ENCODE data around the gene RAB1B. TPM values are rescaled to one million over a fixed set of nuclear protein-coding genes. Genes with fewer than 3 reads are reported as not detected.

The RAB1B gene
- total and polyA plus RNA-seq, 10 of the 15 experiments (the other 5 are each of a cell fraction or from before 2014, with no cell fraction given): 10.4 to 193 (median 96.9) TPM

DNA sequence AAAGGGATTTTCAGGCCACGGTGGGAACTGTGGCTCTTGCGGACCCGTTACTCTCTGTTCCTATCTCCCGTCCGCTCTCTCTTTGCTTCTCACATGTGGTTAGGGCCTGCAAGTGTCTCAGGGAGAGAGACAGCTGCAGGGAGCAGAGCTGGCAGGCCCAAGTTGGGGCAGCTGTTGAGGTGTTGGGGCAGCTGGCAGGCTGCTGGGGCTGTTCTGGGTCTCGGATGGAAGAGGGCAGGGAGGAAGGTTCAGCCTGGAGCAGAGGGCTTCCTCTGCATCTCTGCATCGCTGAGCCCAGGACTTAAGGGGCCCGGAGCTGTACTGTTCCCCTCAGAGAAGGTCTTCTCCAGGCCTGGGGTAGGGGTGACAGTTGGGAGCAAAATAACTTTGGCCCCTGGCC, 7.0 kb downstream of the RAB1B start:
- no TSS peak for BruUV-seq (replicated peaks)
- no peak overlapping the region for H2AFZ ChIP-seq (ENCODE audit: control insufficient read depth, low read depth, low read length)
- no peak overlapping the region for H3K4me3 ChIP-seq
- WGBS (ENCODE audit: insufficient coverage, insufficient replicate concordance, low lambda C conversion rate, missing lambda C conversion rate): 93% methylated on average over 8 of the region's 8 CpGs
- ChIA-PET SMC1A (ENCODE audit: uncharacterized antibody, unreplicated experiment) (no interaction called here), POLR2A (no interaction called here), CTCF (no interaction called here), RAD21 (ENCODE audit: unreplicated experiment) (no interaction called here)
- peaks cover 20 to 32% of the 10 kb centered on the region in 2 experiments for H3K36me3 ChIP-seq (ENCODE audit: control insufficient read depth in 2 of 2, insufficient read depth in 2 of 2, low read length in 1 of 2)
- FAIRE-seq (no peak), ATAC-seq (no peak), DNase-seq (ENCODE audit: low read depth, low spot score) (no peak)
- no peak overlapping the region for H3K4me2 ChIP-seq (ENCODE audit: control insufficient read depth, insufficient read depth)
- H4K20me1 ChIP-seq (ENCODE audit: control insufficient read depth, insufficient read depth): no peaks in the 10 kb centered on the region
- intact Hi-C loops (cut with micrococcal nuclease; ENCODE audit: unreplicated experiment): no loop called here
- H3K9me3 ChIP-seq (replicated peaks; ENCODE audit: control insufficient read depth, insufficient read depth, low read length): no peaks in the 10 kb centered on the region
- TF ChIP-seq, protein P1, sequence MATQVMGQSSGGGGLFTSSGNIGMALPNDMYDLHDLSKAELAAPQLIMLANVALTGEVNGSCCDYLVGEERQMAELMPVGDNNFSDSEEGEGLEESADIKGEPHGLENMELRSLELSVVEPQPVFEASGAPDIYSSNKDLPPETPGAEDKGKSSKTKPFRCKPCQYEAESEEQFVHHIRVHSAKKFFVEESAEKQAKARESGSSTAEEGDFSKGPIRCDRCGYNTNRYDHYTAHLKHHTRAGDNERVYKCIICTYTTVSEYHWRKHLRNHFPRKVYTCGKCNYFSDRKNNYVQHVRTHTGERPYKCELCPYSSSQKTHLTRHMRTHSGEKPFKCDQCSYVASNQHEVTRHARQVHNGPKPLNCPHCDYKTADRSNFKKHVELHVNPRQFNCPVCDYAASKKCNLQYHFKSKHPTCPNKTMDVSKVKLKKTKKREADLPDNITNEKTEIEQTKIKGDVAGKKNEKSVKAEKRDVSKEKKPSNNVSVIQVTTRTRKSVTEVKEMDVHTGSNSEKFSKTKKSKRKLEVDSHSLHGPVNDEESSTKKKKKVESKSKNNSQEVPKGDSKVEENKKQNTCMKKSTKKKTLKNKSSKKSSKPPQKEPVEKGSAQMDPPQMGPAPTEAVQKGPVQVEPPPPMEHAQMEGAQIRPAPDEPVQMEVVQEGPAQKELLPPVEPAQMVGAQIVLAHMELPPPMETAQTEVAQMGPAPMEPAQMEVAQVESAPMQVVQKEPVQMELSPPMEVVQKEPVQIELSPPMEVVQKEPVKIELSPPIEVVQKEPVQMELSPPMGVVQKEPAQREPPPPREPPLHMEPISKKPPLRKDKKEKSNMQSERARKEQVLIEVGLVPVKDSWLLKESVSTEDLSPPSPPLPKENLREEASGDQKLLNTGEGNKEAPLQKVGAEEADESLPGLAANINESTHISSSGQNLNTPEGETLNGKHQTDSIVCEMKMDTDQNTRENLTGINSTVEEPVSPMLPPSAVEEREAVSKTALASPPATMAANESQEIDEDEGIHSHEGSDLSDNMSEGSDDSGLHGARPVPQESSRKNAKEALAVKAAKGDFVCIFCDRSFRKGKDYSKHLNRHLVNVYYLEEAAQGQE (IDR thresholded peaks at IDR 0.05; ENCODE audit: low read depth, low read length): no peak
- TF ChIP-seq JUNB (IDR thresholded peaks at IDR 0.05): no peak
- no peak for TF ChIP-seq FOXM1 (IDR thresholded peaks at IDR 0.05; ENCODE audit: low read depth, low read length)
- TF ChIP-seq, protein P2, sequence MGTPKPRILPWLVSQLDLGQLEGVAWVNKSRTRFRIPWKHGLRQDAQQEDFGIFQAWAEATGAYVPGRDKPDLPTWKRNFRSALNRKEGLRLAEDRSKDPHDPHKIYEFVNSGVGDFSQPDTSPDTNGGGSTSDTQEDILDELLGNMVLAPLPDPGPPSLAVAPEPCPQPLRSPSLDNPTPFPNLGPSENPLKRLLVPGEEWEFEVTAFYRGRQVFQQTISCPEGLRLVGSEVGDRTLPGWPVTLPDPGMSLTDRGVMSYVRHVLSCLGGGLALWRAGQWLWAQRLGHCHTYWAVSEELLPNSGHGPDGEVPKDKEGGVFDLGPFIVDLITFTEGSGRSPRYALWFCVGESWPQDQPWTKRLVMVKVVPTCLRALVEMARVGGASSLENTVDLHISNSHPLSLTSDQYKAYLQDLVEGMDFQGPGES (IDR thresholded peaks at IDR 0.05): no peak
- TF ChIP-seq NFYA (IDR thresholded peaks at IDR 0.05; ENCODE audit: borderline replicate concordance, low read depth, low read length): no peak
- TF ChIP-seq SP1 (IDR thresholded peaks at IDR 0.05; ENCODE audit: low read depth, low read length): no peak
- no peak for TF ChIP-seq PAX5 (IDR thresholded peaks at IDR 0.05; ENCODE audit: borderline replicate concordance, low read depth, low read length)
- TF ChIP-seq HCFC1 (IDR thresholded peaks at IDR 0.05; ENCODE audit: low read length): no peak
- TF ChIP-seq, protein P3, sequence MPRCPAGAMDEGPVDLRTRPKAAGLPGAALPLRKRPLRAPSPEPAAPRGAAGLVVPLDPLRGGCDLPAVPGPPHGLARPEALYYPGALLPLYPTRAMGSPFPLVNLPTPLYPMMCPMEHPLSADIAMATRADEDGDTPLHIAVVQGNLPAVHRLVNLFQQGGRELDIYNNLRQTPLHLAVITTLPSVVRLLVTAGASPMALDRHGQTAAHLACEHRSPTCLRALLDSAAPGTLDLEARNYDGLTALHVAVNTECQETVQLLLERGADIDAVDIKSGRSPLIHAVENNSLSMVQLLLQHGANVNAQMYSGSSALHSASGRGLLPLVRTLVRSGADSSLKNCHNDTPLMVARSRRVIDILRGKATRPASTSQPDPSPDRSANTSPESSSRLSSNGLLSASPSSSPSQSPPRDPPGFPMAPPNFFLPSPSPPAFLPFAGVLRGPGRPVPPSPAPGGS (IDR thresholded peaks at IDR 0.05; ENCODE audit: borderline replicate concordance, insufficient read depth, low read depth, low read length, poor library complexity, severe bottlenecking): no peak
- no peak for TF ChIP-seq MTA3 (IDR thresholded peaks at IDR 0.05; ENCODE audit: borderline replicate concordance, low read length)
- H3K79me2 ChIP-seq (ENCODE audit: control insufficient read depth, insufficient read depth, low read length): peaks cover 8% of the 10 kb centered on the region
- peaks cover 5% of the 10 kb centered on the region for H3K4me1 ChIP-seq (ENCODE audit: control insufficient read depth, insufficient read depth, low read length)
- in situ Hi-C loops (cut with MboI): no loop called here
- no peak overlapping the region for H3K27ac ChIP-seq (ENCODE audit: control insufficient read depth, insufficient read depth)
- no peaks in the 10 kb centered on the region for H3K27me3 ChIP-seq (replicated peaks in 1 of 2; ENCODE audit: control insufficient read depth in 2 of 2, insufficient read depth in 2 of 2, low read length in 1 of 2)
- H3K9ac ChIP-seq (ENCODE audit: control insufficient read depth, insufficient read depth, low read length): no peak overlapping the region
